Right cardiac atrium (tissue), 5 donors: ENCODE data around the gene HS6ST3. TPM values are rescaled to one million over a fixed set of nuclear protein-coding genes. Genes with fewer than 3 reads are reported as not detected.

Source experiments
- ATAC-seq, 2 donors: fragments of 200-7000 bp; cut with Tn5 transposase; one replicate each; pipeline versions ENCODE4 v1.8.0 to v1.9.1; 2020; ENCODE audit warnings: moderate library complexity in 2 of 2, mild to moderate bottlenecking in 1 of 2
- DNase-seq, 3 donors: peaks; one replicate each; pipeline ENCODE4 v3.0.0-alpha.2; 2020
- H3K27ac ChIP-seq: one replicate; pipeline ENCODE4 v1.5.1; 2013; ENCODE audit warnings: mild to moderate bottlenecking, low read length, control low read depth, moderate library complexity
- H3K27me3 ChIP-seq: one replicate; pipeline ENCODE4 v1.6.1; 2013; ENCODE audit not compliant: control insufficient read depth, insufficient read depth
- H3K4me1 ChIP-seq: one replicate; pipeline ENCODE4 v1.6.1; 2013; ENCODE audit warnings: low read length; ENCODE audit not compliant: control insufficient read depth, insufficient read depth
- H3K4me3 ChIP-seq: one replicate; pipeline ENCODE4 v1.5.1; 2013; ENCODE audit warnings: low read length, control low read depth
- H3K9me3 ChIP-seq: one replicate; pipeline ENCODE4 v1.6.1; 2013; ENCODE audit warnings: low read length; ENCODE audit not compliant: control insufficient read depth
- WGBS: extraction: QIAGEN DNeasy Blood & Tissue Kit; methylation state at CpG from one replicate; pipeline ENCODE4 v1.1.7; 2013; 5-methylcytosine and 5-hydroxymethylcytosine counted together
- intact Hi-C, 4 donors: fragments of 100-400 bp; cut with DNase I; formaldehyde crosslinking; loops; one replicate each; pipeline versions ENCODE4 v1.11.0 to v1.14.0; 2022 to 2023
- polyA plus RNA-seq: library from polyadenylated mRNA; stranded (reverse); fragments of 200-250 nt; gene quantifications from one replicate; pipeline ENCODE4 v1.2.3, GENCODE V29; 2013
- total RNA-seq, 4 donors: library from RNA; stranded (reverse); fragmentation: NEBNext Ultra II Directional; extraction: Animal tissue kit (Norgen Biotek cat#: 25700); gene quantifications; one replicate each; pipeline ENCODE4 v1.2.1, GENCODE V29; 2021
- donor health status: healthy with polysubstance abuse.
- donor health status: DM: no; HTN: yes; CAD: no.
- donor health status: DM: no; HTN: no; CAD: no.
- donor health status: DM: no; HTN: yes; CAD: no; lungs with severe emphysema.
- donor health status: DM: yes; HTN: yes; CAD: no.

The HS6ST3 gene
- total and polyA plus RNA-seq, 5 donors, result 0.64 to 1.3 (median 0.79) TPM

DNA sequence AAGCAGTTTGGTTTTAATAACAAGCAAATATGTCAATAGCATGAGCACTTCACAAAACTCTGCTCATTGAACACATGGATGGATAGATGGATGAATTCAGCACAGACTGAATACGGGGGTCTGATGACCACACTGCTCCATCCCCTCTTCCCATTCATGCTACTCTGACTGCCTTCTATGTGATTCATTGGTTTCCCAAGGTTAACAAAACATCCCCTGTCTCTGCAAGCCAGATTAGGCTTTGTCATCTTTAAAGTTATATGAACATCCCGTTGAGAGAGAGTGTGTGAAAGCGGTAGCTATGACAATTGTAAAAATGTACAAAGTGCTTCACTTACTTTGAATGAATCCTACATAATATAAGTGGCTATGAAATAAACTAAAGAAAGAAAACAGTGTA, 651.9 kb downstream of the HS6ST3 start:
- Histone ChIP-seq H3K9me3 (no peaks in the 10 kb centered on the region), H3K4me1 (no peaks in the 10 kb centered on the region), H3K4me3 (no peak overlapping the region), H3K27ac (no peak overlapping the region), H3K27me3 (no peaks in the 10 kb centered on the region)
- no peak for DNase-seq
- no peak for ATAC-seq
- WGBS, result 68% methylated on average over 3 of the region's 3 CpGs
- intact Hi-C loops, result no loop called here

DNA sequence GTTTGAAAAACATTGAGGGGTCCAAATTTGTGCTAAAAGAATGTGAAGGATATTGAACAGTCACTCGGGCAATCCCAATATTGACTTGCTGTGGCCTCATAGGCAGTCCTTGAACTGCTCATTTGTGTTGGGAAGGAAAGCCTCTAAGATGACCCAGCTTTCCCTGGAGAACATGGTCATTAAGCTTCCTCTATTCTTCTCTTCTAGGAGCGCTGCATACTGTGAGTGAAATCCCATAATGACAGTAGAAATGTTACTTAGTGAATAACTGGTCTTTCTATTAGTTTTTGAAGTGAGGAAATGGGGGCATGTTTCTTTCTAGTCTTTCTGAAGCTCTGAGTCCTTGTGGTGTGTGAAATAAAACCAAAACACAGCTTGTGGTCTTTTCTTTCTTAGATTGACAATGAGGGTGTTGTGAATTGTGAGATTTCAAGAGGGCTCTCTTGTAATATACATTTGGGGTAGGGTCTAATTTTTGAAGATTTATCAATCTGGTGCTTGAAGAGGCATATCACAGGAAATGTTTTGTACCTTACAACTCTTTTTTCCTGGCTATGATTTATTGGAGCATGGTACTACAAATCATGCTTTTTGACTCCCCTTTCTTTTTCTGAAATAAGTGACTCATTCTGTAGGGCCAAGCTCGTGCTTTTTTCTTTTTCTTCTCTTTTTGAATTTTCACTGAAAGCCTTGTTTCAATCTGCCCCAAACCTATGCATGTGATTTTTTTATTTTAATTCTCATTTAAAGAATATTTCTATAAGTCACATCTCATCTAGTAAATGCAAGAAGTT, 653.6 kb downstream of the HS6ST3 start:
- Histone ChIP-seq H3K27ac (no peak overlapping the region), H3K9me3 (no peaks in the 10 kb centered on the region), H3K4me1 (no peaks in the 10 kb centered on the region), H3K4me3 (no peak overlapping the region), H3K27me3 (no peaks in the 10 kb centered on the region)
- 66% methylated on average over 3 of the region's 3 CpGs for WGBS
- intact Hi-C loops, result no loop called here
- DNase-seq (no peak), ATAC-seq (no peak)

DNA sequence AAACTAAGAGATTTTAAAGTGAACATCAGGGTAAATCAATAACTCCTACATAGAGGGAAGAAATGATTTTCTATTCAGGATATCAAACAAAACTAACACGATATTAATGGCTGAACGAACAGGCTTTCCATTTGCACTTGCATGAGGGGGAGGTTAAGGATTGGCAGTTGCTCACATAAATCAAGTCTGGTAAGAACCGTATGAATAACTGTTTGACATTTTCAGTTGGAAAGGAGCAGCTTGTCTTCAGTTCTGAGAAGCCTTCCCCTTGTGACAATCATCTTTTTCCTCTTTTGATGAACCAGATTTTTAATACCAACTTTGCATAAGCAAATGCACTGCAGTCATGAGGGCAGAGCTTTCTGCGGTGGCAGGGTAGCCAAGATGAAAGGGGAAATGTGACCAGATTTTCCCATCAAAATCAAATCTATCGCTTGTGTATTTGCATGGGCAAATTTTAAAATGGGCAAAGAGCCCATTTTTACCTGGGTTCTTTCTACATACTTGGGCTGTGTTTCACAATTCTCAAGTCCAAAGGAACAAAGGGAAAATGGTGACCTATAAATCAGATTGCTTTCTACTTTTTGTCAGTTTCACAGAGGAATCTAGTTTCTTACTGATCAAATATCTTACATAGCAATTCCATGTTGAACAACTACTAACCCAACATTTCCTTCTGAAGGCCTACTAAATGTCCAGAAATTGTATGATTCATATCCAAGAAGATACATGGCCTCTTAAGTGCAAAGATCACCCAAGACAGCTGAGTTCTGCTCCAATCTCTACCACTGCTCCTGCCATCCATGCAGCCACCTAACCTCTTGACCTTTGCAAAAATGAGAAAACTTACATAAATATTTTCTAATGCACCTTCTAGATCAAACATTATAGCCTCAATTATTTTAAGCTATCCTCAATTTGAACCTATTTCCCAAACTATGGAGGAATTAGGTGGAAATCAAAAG, 654.7 kb downstream of the HS6ST3 start:
- ATAC-seq (no peak), DNase-seq (no peak)
- no peaks in the 10 kb centered on the region for H3K27me3 ChIP-seq
- H3K4me3 ChIP-seq, result no peak overlapping the region
- 78% methylated on average over 5 of the region's 5 CpGs for WGBS
- intact Hi-C loops, result no loop called here
- no peaks in the 10 kb centered on the region for H3K4me1 ChIP-seq
- H3K9me3 ChIP-seq, result no peaks in the 10 kb centered on the region
- H3K27ac ChIP-seq, result no peak overlapping the region

- Histone ChIP-seq H3K4me1 (no peaks in the 10 kb centered on the region), H3K4me3 (no peak overlapping the region), H3K27ac (no peak overlapping the region), H3K9me3 (no peaks in the 10 kb centered on the region), H3K27me3 (no peaks in the 10 kb centered on the region)
- no peak for ATAC-seq
- no peak for DNase-seq
- intact Hi-C loops, result no loop called here
- 81% methylated on average over 1 of the region's 1 CpG for WGBS
Observed at GRCh38 chr13:96746886-96747285, 657.0 kb downstream of the HS6ST3 start.

- Histone ChIP-seq H3K4me1 (no peaks in the 10 kb centered on the region), H3K4me3 (no peak overlapping the region), H3K9me3 (no peaks in the 10 kb centered on the region), H3K27me3 (no peaks in the 10 kb centered on the region), H3K27ac (no peak overlapping the region)
- intact Hi-C loops, result no loop called here
- no peak for DNase-seq
- ATAC-seq, result no peak
Observed at GRCh38 chr13:96749825-96750224, 659.9 kb downstream of the HS6ST3 start.

DNA sequence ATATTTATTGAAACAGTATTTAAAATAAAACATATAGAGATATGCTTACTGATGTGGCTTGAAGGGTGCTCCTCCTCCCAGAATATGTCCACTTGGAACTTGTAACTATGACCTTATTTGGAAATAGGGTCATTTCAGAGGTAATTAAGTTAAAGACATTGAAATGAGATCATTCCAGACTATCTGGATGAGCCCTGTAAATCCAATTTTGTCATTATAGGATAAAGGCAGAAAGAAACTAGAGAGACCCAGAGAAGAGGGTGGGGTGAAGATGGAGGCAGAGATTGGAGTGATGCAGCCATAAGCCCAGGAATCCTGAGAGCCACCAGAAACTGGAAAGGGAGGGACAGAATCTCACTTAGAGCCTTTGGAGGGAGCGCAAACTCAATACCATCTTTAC, 661.2 kb downstream of the HS6ST3 start:
- Histone ChIP-seq H3K9me3 (no peaks in the 10 kb centered on the region), H3K4me1 (no peaks in the 10 kb centered on the region), H3K27me3 (no peaks in the 10 kb centered on the region), H3K27ac (no peak overlapping the region), H3K4me3 (no peak overlapping the region)
- no peak for ATAC-seq
- intact Hi-C loops, result no loop called here
- DNase-seq, result no peak
- 100% methylated on average over 1 of the region's 1 CpG for WGBS

- no peaks in the 10 kb centered on the region for H3K4me1 ChIP-seq
- H3K9me3 ChIP-seq, result no peaks in the 10 kb centered on the region
- H3K27ac ChIP-seq, result no peak overlapping the region
- DNase-seq, result no peak
- ATAC-seq, result no peak
- intact Hi-C loops, result no loop called here
- no peak overlapping the region for H3K4me3 ChIP-seq
- no peaks in the 10 kb centered on the region for H3K27me3 ChIP-seq
Observed at GRCh38 chr13:96762876-96763275, 673.0 kb downstream of the HS6ST3 start.

GRCh38 chr13:96766306-96766705, 676.4 kb downstream of the HS6ST3 start:
- no peak overlapping the region for H3K27ac ChIP-seq
- intact Hi-C loops, result no loop called here
- no peak overlapping the region for H3K4me3 ChIP-seq
- H3K4me1 ChIP-seq, result no peaks in the 10 kb centered on the region
- DNase-seq, result no peak
- WGBS, result 65% methylated on average over 3 of the region's 3 CpGs
- no peaks in the 10 kb centered on the region for H3K9me3 ChIP-seq
- no peak for ATAC-seq
- H3K27me3 ChIP-seq, result no peaks in the 10 kb centered on the region

DNA sequence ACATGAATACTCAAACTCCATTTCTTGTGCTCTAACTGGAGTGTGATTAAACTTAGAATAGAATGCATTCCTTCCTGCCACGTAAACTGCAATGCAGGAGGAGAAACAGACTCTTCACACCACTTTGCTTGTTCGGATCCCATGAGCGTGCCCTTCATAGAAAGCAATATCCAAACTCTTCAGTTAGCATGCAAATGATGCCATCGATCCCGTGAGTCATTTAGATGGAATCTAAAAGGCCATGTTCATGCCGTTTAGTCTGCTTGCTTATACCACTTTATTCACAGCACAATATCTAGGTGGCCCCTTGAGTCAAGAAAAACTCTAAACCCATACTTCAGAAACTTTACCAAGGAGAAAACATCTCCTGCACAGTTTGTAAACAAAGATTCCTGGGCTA, 678.6 kb downstream of the HS6ST3 start:
- WGBS, result 81% methylated on average over 6 of the region's 6 CpGs
- ATAC-seq, result no peak
- Histone ChIP-seq H3K4me3 (no peak overlapping the region), H3K27ac (no peak overlapping the region), H3K9me3 (no peaks in the 10 kb centered on the region), H3K27me3 (no peaks in the 10 kb centered on the region), H3K4me1 (no peaks in the 10 kb centered on the region)
- DNase-seq, result no peak
- intact Hi-C loops, result no loop called here

DNA sequence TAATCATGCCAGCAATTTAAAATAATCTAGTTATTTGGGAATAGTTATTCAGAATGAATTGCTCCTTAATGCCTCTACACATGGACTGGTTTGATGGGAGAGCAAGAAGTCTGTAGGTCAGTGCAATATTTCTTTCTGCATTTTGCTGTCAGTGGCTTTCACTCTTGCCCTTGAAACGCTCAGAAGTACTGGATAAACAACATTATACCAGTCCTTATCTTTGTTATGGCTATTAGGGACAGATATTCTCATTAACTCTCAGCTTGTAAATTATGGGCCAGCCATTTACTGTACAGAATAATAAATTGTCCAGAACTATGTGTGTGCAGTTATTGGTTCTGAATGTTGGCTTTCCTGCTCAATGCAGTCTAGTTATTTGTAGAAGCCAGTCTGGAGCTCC, 680.0 kb downstream of the HS6ST3 start:
- no peaks in the 10 kb centered on the region for H3K9me3 ChIP-seq
- ATAC-seq (no peak), DNase-seq (no peak)
- WGBS, result 19% methylated on average over 1 of the region's 1 CpG
- no peak overlapping the region for H3K27ac ChIP-seq
- H3K27me3 ChIP-seq, result no peaks in the 10 kb centered on the region
- no peak overlapping the region for H3K4me3 ChIP-seq
- intact Hi-C loops, result no loop called here
- H3K4me1 ChIP-seq, result no peaks in the 10 kb centered on the region
